Neural progenitor cell (in vitro differentiated cells): ENCODE measurements around the gene GUCA1A.

ENCODE experiments used
- EZH2 ChIP-seq: fragments of 200-600 bp; sonication (generic); IDR thresholded peaks from 2 replicates; pipeline ENCODE4 v1.6.1; 2017; ENCODE audit warnings: antibody characterized with exemption, mild to moderate bottlenecking, moderate library complexity
- EZH2phosphoT487 ChIP-seq: fragments of 200-600 bp; sonication (generic); IDR thresholded peaks from 2 replicates; pipeline ENCODE4 v1.6.1; 2017; ENCODE audit warnings: antibody characterized with exemption
- TF ChIP-seq, protein P1 (sequence below): fragments of 200-600 bp; sonication (generic); IDR thresholded peaks from 2 replicates; pipeline ENCODE4 v1.5.1; 2017; ENCODE audit warnings: antibody characterized with exemption, mild to moderate bottlenecking

DNA sequence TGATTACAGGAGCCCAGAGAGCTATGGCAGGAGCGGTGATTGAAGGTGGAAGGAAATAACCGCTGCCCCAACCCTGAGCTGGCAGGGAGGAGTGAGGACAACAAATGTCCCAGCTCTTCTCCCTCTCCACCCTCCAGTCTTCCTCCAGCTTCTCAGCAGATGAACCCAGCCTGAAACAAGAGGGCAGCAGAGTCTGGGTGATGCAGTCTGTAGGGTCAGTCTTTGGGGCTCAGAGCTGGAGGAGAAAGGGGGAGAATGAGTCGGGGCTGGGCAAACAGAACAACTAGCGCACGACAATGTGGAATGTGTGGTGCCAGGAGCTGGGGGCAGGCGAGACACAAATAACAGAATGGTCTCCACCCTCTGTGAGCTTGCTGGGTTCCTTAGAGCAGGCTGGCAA is 4.5 kb upstream of the GUCA1A start:
- TF ChIP-seq, protein P1, sequence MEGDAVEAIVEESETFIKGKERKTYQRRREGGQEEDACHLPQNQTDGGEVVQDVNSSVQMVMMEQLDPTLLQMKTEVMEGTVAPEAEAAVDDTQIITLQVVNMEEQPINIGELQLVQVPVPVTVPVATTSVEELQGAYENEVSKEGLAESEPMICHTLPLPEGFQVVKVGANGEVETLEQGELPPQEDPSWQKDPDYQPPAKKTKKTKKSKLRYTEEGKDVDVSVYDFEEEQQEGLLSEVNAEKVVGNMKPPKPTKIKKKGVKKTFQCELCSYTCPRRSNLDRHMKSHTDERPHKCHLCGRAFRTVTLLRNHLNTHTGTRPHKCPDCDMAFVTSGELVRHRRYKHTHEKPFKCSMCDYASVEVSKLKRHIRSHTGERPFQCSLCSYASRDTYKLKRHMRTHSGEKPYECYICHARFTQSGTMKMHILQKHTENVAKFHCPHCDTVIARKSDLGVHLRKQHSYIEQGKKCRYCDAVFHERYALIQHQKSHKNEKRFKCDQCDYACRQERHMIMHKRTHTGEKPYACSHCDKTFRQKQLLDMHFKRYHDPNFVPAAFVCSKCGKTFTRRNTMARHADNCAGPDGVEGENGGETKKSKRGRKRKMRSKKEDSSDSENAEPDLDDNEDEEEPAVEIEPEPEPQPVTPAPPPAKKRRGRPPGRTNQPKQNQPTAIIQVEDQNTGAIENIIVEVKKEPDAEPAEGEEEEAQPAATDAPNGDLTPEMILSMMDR: no peak
- no peak for TF ChIP-seq EZH2phosphoT487
- no peak for TF ChIP-seq EZH2
